Measurements from ENCODE around the gene ITGAV. TPM values are rescaled to one million over a fixed set of nuclear protein-coding genes. Genes with fewer than 3 reads are reported as not detected.
A peak's percentile ranks its signal among the peaks of the same experiment; 100 is the strongest.

The ITGAV gene
- polyA plus RNA-seq (2013) = 138 and 148 TPM in 2 replicates

- peaks cover 2 to 9% of the 10 kb centered on the region in 2 experiments for H3K4me1 ChIP-seq (ENCODE audit: control insufficient read depth in 1 of 2, insufficient read depth in 2 of 2, low read length in 2 of 2)
- H3K27ac ChIP-seq (ENCODE audit: low read depth, low read length) = peak within 1 kb of the TSS; percentile 98
These were observed at the start of gene ITGAV for GRCh38 chr2:186589612-186590349. Gene ITGAV, plus strand, starts transcription at chr2:186590056. Its CDS starts 283 bp downstream, at chr2:186590339.

GRCh38 chr2:186540941-186541340 lies 48.9 kb upstream of the ITGAV start:
- H3K4ac ChIP-seq (ENCODE audit: low read depth, low read length) = no peak overlapping the region
- H3K18ac ChIP-seq (ENCODE audit: low read length) = no peak overlapping the region
- H3K9me3 ChIP-seq (ENCODE audit: insufficient read depth, low read depth, low read length) = no peaks in the 10 kb centered on the region
- no peak overlapping the region for H2BK5ac ChIP-seq (ENCODE audit: low read depth, low read length, poor library complexity)
- no peak overlapping the region for H2AK5ac ChIP-seq (ENCODE audit: low read length)
- no peak overlapping the region for H3K9ac ChIP-seq (ENCODE audit: low read length)
- H3K4me1 ChIP-seq (ENCODE audit: control insufficient read depth in 1 of 2, insufficient read depth in 2 of 2, low read length in 2 of 2) = peaks cover 4 to 7% of the 10 kb centered on the region in 2 experiments
- H2BK12ac ChIP-seq (ENCODE audit: low read length) = no peak overlapping the region
- DNase-seq = no peak
- no peak overlapping the region for H2AFZ ChIP-seq (ENCODE audit: insufficient read depth, low read length, poor library complexity)
- no peak overlapping the region for H4K12ac ChIP-seq (ENCODE audit: low read depth, low read length)
- WGBS (ENCODE audit: extremely low coverage, insufficient coverage, insufficient read length) = no CpG with 5 or more reads among the region's 4 CpGs
- H2BK120ac ChIP-seq (ENCODE audit: insufficient read depth, low read length, poor library complexity) = no peak overlapping the region
- H3K79me1 ChIP-seq (ENCODE audit: low read length) = peaks cover 6% of the 10 kb centered on the region
- H3K36me3 ChIP-seq (ENCODE audit: control insufficient read depth in 1 of 2, insufficient read depth in 2 of 2, low read length in 2 of 2) = no peaks in the 10 kb centered on the region
- no peak overlapping the region for H3K4me3 ChIP-seq (ENCODE audit: low read depth, low read length)
- H3K4me2 ChIP-seq (ENCODE audit: low read length) = no peak overlapping the region
- H3K23ac ChIP-seq (ENCODE audit: low read length) = no peak overlapping the region
- H4K91ac ChIP-seq (ENCODE audit: low read depth, low read length) = no peak overlapping the region
- H3K27me3 ChIP-seq (ENCODE audit: insufficient read depth, low read length) = no peaks in the 10 kb centered on the region
- H3K79me2 ChIP-seq (ENCODE audit: control insufficient read depth, insufficient read depth, low read length, poor library complexity) = no peaks in the 10 kb centered on the region
- H3K27ac ChIP-seq (ENCODE audit: low read depth, low read length) = no peak overlapping the region
- H4K8ac ChIP-seq (ENCODE audit: low read depth, low read length) = no peak overlapping the region
- no peak overlapping the region for H3K14ac ChIP-seq (ENCODE audit: low read length)

More at GRCh38 chr2:186589612-186590349, at the start of gene ITGAV:
- H3K14ac ChIP-seq (ENCODE audit: low read length) = peak within 1 kb of the TSS; percentile 89
- H3K23ac ChIP-seq (ENCODE audit: low read length) = no peak within 1 kb of the TSS
- peak within 1 kb of the TSS; percentile 96 for H3K4me3 ChIP-seq (ENCODE audit: low read depth, low read length)
- H2BK120ac ChIP-seq (ENCODE audit: insufficient read depth, low read length, poor library complexity) = peak within 1 kb of the TSS; percentile 92
- peak; percentile 90 to 92 for DNase-seq
- H3K18ac ChIP-seq (ENCODE audit: low read length) = peak within 1 kb of the TSS; percentile 85
- no peaks in the 10 kb centered on the region for H3K27me3 ChIP-seq (ENCODE audit: insufficient read depth, low read length)
- H4K91ac ChIP-seq (ENCODE audit: low read depth, low read length) = peak within 1 kb of the TSS; percentile 90
- H2BK12ac ChIP-seq (ENCODE audit: low read length) = peak within 1 kb of the TSS; percentile 39
- peaks cover 13% of the 10 kb centered on the region for H3K79me2 ChIP-seq (ENCODE audit: control insufficient read depth, insufficient read depth, low read length, poor library complexity)
- peak within 1 kb of the TSS; percentile 47 for H4K12ac ChIP-seq (ENCODE audit: low read depth, low read length)
- no peaks in the 10 kb centered on the region for H3K9me3 ChIP-seq (ENCODE audit: insufficient read depth, low read depth, low read length)
- H4K8ac ChIP-seq (ENCODE audit: low read depth, low read length) = peak within 1 kb of the TSS; percentile 84
- H2AFZ ChIP-seq (ENCODE audit: insufficient read depth, low read length, poor library complexity) = peak within 1 kb of the TSS; percentile 58
- H3K9ac ChIP-seq (ENCODE audit: low read length) = peak within 1 kb of the TSS; percentile 98
- H3K4ac ChIP-seq (ENCODE audit: low read depth, low read length) = peak within 1 kb of the TSS; percentile 90
- peak within 1 kb of the TSS; percentile 64 for H3K4me2 ChIP-seq (ENCODE audit: low read length)
- no CpG with 5 or more reads among the region's 71 CpGs for WGBS (ENCODE audit: extremely low coverage, insufficient coverage, insufficient read length)
- peaks cover 15% of the 10 kb centered on the region for H3K79me1 ChIP-seq (ENCODE audit: low read length)
- H2BK5ac ChIP-seq (ENCODE audit: low read depth, low read length, poor library complexity) = peak within 1 kb of the TSS; percentile 96
- H3K36me3 ChIP-seq (ENCODE audit: control insufficient read depth in 1 of 2, insufficient read depth in 2 of 2, low read length in 2 of 2) = no peaks in the 10 kb centered on the region
- H2AK5ac ChIP-seq (ENCODE audit: low read length) = peak within 1 kb of the TSS; percentile 35

- Histone ChIP-seq H3K79me1 (ENCODE audit: low read length) (peaks cover 6% of the 10 kb centered on the region), H3K18ac (ENCODE audit: low read length) (no peak overlapping the region), H3K4me2 (ENCODE audit: low read length) (no peak overlapping the region), H3K4ac (ENCODE audit: low read depth, low read length) (no peak overlapping the region), H3K23ac (ENCODE audit: low read length) (no peak overlapping the region), H3K4me1 (ENCODE audit: control insufficient read depth in 1 of 2, insufficient read depth in 2 of 2, low read length in 2 of 2) (peaks cover 4 to 7% of the 10 kb centered on the region in 2 experiments), H3K27ac (ENCODE audit: low read depth, low read length) (no peak overlapping the region), H3K79me2 (ENCODE audit: control insufficient read depth, insufficient read depth, low read length, poor library complexity) (no peaks in the 10 kb centered on the region), H2BK5ac (ENCODE audit: low read depth, low read length, poor library complexity) (no peak overlapping the region), H4K91ac (ENCODE audit: low read depth, low read length) (peak overlapping the region; percentile 70), H4K8ac (ENCODE audit: low read depth, low read length) (no peak overlapping the region), H4K12ac (ENCODE audit: low read depth, low read length) (no peak overlapping the region), H3K14ac (ENCODE audit: low read length) (no peak overlapping the region), H2BK120ac (ENCODE audit: insufficient read depth, low read length, poor library complexity) (no peak overlapping the region), H3K4me3 (ENCODE audit: low read depth, low read length) (no peak overlapping the region), H3K9me3 (ENCODE audit: insufficient read depth, low read depth, low read length) (no peaks in the 10 kb centered on the region), H2BK12ac (ENCODE audit: low read length) (peak overlapping the region; percentile 37), H2AK5ac (ENCODE audit: low read length) (no peak overlapping the region), H2AFZ (ENCODE audit: insufficient read depth, low read length, poor library complexity) (no peak overlapping the region), H3K36me3 (ENCODE audit: control insufficient read depth in 1 of 2, insufficient read depth in 2 of 2, low read length in 2 of 2) (no peaks in the 10 kb centered on the region), H3K9ac (ENCODE audit: low read length) (no peak overlapping the region), H3K27me3 (ENCODE audit: insufficient read depth, low read length) (no peaks in the 10 kb centered on the region)
- WGBS (ENCODE audit: extremely low coverage, insufficient coverage, insufficient read length) = no CpG with 5 or more reads among the region's 4 CpGs
- no peak for DNase-seq
These were observed 47.9 kb upstream of the ITGAV start for GRCh38 chr2:186542002-186542401.

GRCh38 chr2:186543561-186544131 lies 46.2 kb upstream of the ITGAV start:
- H3K79me1 ChIP-seq (ENCODE audit: low read length) = peaks cover 6% of the 10 kb centered on the region
- H3K4me3 ChIP-seq (ENCODE audit: low read depth, low read length) = no peak overlapping the region
- no peak overlapping the region for H2AK5ac ChIP-seq (ENCODE audit: low read length)
- H3K23ac ChIP-seq (ENCODE audit: low read length) = no peak overlapping the region
- H2BK120ac ChIP-seq (ENCODE audit: insufficient read depth, low read length, poor library complexity) = peak overlapping the region; percentile 97
- no peaks in the 10 kb centered on the region for H3K36me3 ChIP-seq (ENCODE audit: control insufficient read depth in 1 of 2, insufficient read depth in 2 of 2, low read length in 2 of 2)
- no peak overlapping the region for H4K12ac ChIP-seq (ENCODE audit: low read depth, low read length)
- peaks cover 4 to 7% of the 10 kb centered on the region in 2 experiments for H3K4me1 ChIP-seq (ENCODE audit: control insufficient read depth in 1 of 2, insufficient read depth in 2 of 2, low read length in 2 of 2)
- no peak overlapping the region for H3K4me2 ChIP-seq (ENCODE audit: low read length)
- no peak overlapping the region for H3K9ac ChIP-seq (ENCODE audit: low read length)
- no peaks in the 10 kb centered on the region for H3K9me3 ChIP-seq (ENCODE audit: insufficient read depth, low read depth, low read length)
- peak overlapping the region; percentile 53 for H4K8ac ChIP-seq (ENCODE audit: low read depth, low read length)
- no CpG with 5 or more reads among the region's 3 CpGs for WGBS (ENCODE audit: extremely low coverage, insufficient coverage, insufficient read length)
- H3K14ac ChIP-seq (ENCODE audit: low read length) = peak overlapping the region; percentile 60
- H4K91ac ChIP-seq (ENCODE audit: low read depth, low read length) = peak overlapping the region; percentile 75
- H3K18ac ChIP-seq (ENCODE audit: low read length) = peak overlapping the region; percentile 17
- H2BK12ac ChIP-seq (ENCODE audit: low read length) = peak overlapping the region; percentile 82
- H2AFZ ChIP-seq (ENCODE audit: insufficient read depth, low read length, poor library complexity) = no peak overlapping the region
- no peak overlapping the region for H3K4ac ChIP-seq (ENCODE audit: low read depth, low read length)
- H3K27me3 ChIP-seq (ENCODE audit: insufficient read depth, low read length) = no peaks in the 10 kb centered on the region
- H3K27ac ChIP-seq (ENCODE audit: low read depth, low read length) = peak overlapping the region; percentile 90
- H3K79me2 ChIP-seq (ENCODE audit: control insufficient read depth, insufficient read depth, low read length, poor library complexity) = no peaks in the 10 kb centered on the region
- H2BK5ac ChIP-seq (ENCODE audit: low read depth, low read length, poor library complexity) = peak overlapping the region; percentile 75
- DNase-seq = peak in 1 of 2 donors; percentile 52
